K562 (cell line): ENCODE data around the gene JUND. TPM values are rescaled to one million over a fixed set of nuclear protein-coding genes. Genes with fewer than 3 reads are reported as not detected.

ENCODE experiments used
- ATAC-seq: fragments of 200-7000 bp; cut with Tn5 transposase; 3 replicates; pipeline ENCODE4 v1.9.1; 2020; ENCODE audit warnings: moderate library complexity
- BruUV-seq: library from RNA; stranded (reverse); fragments of 400-500 nt; replicated peaks from 2 replicates; lab custom pipeline; 2021; lab: Mats Ljungman, UMichigan
- CTCF ChIA-PET: fragments of 300-600 bp; formaldehyde crosslinking; extraction: SDS; loops from one replicate; lab custom pipeline; 2021; ENCODE audit warnings: low intra/inter-chr PET ratio; lab: Yijun Ruan, JAX
- POLR2A ChIA-PET: fragments of 300-600, 350-650 bp; sonication (Branson Sonifier 250); formaldehyde crosslinking; extraction: SDS; loops from one replicate; lab custom pipeline; 2021; ENCODE audit warnings: antibody characterized with exemption, inconsistent platforms; lab: Yijun Ruan, JAX
- DNase-seq, 4 experiments: peaks; one replicate each; pipeline versions ENCODE4 v3.0.0 to v3.0.0-alpha.2; 2011 to 2018; ENCODE audit warnings: low spot score in 3 of 4, mixed read lengths in 3 of 4; ENCODE audit errors: extremely low read depth in 1 of 4
- FAIRE-seq: peaks from 2 replicates; lab custom pipeline; 2011; peaks lifted over from hg19 to GRCh38; lab: Jason Lieb, UNC
- H2AFZ ChIP-seq: 2 replicates; pipeline ENCODE4 v1.6.0; 2011; ENCODE audit warnings: low read depth, low read length, control low read depth, inconsistent platforms
- H3K27ac ChIP-seq: fragments of 200-600 bp; 3 replicates; pipeline ENCODE4 v1.8.0; 2011; ENCODE audit warnings: low read depth, mild to moderate bottlenecking, control low read depth, inconsistent platforms, low read length, moderate library complexity, mixed read lengths; ENCODE audit errors: extremely low read depth
- H3K27me3 ChIP-seq, 2 experiments: fragments of 300-600 bp in 1 of 2; 2 replicates in 1 of 2; 3 replicates in 1 of 2; pipeline versions ENCODE4 v1.6.0 to v1.8.0; 2011; ENCODE audit warnings: inconsistent platforms in 2 of 2, low read length in 2 of 2, mild to moderate bottlenecking in 1 of 2, mixed read lengths in 1 of 2, moderate library complexity in 1 of 2; ENCODE audit not compliant: control insufficient read depth in 2 of 2, insufficient read depth in 2 of 2
- H3K36me3 ChIP-seq: fragments of 300-600 bp; 3 replicates; pipeline ENCODE4 v1.8.0; 2011; ENCODE audit warnings: mild to moderate bottlenecking, low read length, inconsistent platforms; ENCODE audit not compliant: control insufficient read depth, insufficient read depth
- H3K4me1 ChIP-seq, 2 experiments: fragments of 200-600 bp in 1 of 2; replicated peaks in 1 of 2; 2 replicates in 1 of 2; 3 replicates in 1 of 2; pipeline versions ENCODE4 v1.5.1 to v1.8.0; 2011; ENCODE audit warnings: inconsistent platforms in 2 of 2, low read length in 2 of 2, mild to moderate bottlenecking in 1 of 2, mixed read lengths in 1 of 2, moderate library complexity in 1 of 2; ENCODE audit not compliant: control insufficient read depth in 2 of 2, insufficient read depth in 2 of 2
- H3K4me2 ChIP-seq: 2 replicates; pipeline ENCODE4 v1.6.1; 2011; ENCODE audit warnings: low read length, control low read depth, inconsistent platforms, mixed read lengths; ENCODE audit not compliant: insufficient read depth
- H3K4me3 ChIP-seq: fragments of 200-600 bp; sonication (generic), shearing (Covaris generic); 2 replicates; pipeline ENCODE4 v1.5.1; 2016; ENCODE audit warnings: control low read depth, inconsistent platforms
- H3K79me2 ChIP-seq: fragments of 200-600 bp; 3 replicates; pipeline ENCODE4 v1.8.0; 2011; ENCODE audit warnings: low read length, inconsistent platforms; ENCODE audit not compliant: control insufficient read depth, insufficient read depth
- H3K9ac ChIP-seq, 2 experiments: 2 replicates each; pipeline versions ENCODE4 v1.6.0 to v1.6.1; 2011; ENCODE audit warnings: low read depth in 2 of 2, low read length in 2 of 2, control low read depth in 1 of 2, inconsistent platforms in 1 of 2, mild to moderate bottlenecking in 1 of 2, mixed read lengths in 1 of 2; ENCODE audit not compliant: insufficient read depth in 1 of 2
- H3K9me1 ChIP-seq: one replicate; pipeline ENCODE4 v1.6.0; 2011; ENCODE audit warnings: inconsistent platforms, mild to moderate bottlenecking, low read length, moderate library complexity; ENCODE audit not compliant: control insufficient read depth, insufficient read depth
- H3K9me3 ChIP-seq: replicated peaks from 2 replicates; pipeline ENCODE4 v1.5.1; 2011; ENCODE audit warnings: low read depth, low read length, inconsistent platforms; ENCODE audit not compliant: control insufficient read depth, insufficient read depth
- H4K20me1 ChIP-seq: replicated peaks from 2 replicates; pipeline ENCODE4 v1.6.1; 2011; ENCODE audit warnings: low read length, inconsistent platforms, mixed read lengths; ENCODE audit not compliant: control insufficient read depth, insufficient read depth
- ADNP ChIP-seq: fragments of 200-800 bp; sonication (Bioruptor generic); IDR thresholded peaks from 2 replicates; pipeline ENCODE4 v1.6.1; 2016; ENCODE audit warnings: missing genetic modification characterization, missing compliant biosample characterization
- BRD9 ChIP-seq: fragments of 450-650 bp; IDR thresholded peaks from 2 replicates; pipeline ENCODE4 v1.6.1; 2018; ENCODE audit warnings: low read depth; ENCODE audit not compliant: partially characterized antibody
- HNRNPH1 ChIP-seq: fragments of 200-400 bp; formaldehyde crosslinking; optimal IDR thresholded peaks from 2 replicates; pipeline ENCODE3; 2017; ENCODE audit warnings: low read depth, mild to moderate bottlenecking, low read length, moderate library complexity
- POLR2AphosphoS2 ChIP-seq: IDR thresholded peaks from 2 replicates; pipeline ENCODE4 v1.6.1; 2012; ENCODE audit warnings: low read length, improper control_type of control experiment
- RBFOX2 ChIP-seq: fragments of 200-400 bp; formaldehyde crosslinking; IDR thresholded peaks from 2 replicates; pipeline ENCODE4 v1.6.1; 2017; ENCODE audit warnings: low read depth, mild to moderate bottlenecking, low read length, moderate library complexity
- RCOR1 ChIP-seq, 2 experiments: IDR thresholded peaks; 2 replicates each; pipeline ENCODE4 v1.6.1; 2012; ENCODE audit warnings: low read depth in 2 of 2, low read length in 2 of 2, borderline replicate concordance in 1 of 2, improper control_type of control experiment in 1 of 2
- SP1 ChIP-seq: sonication (generic); formaldehyde crosslinking; IDR thresholded peaks from 2 replicates; pipeline ENCODE4 v1.8.1; 2022; ENCODE audit warnings: mild to moderate bottlenecking, missing genetic modification reagents
- WGBS: fragments of 100-300 bp; shearing (Covaris generic); methylation state at CpG from one replicate; pipeline ENCODE4 v1.1.6; 2016; ENCODE audit warnings: low coverage, mixed read lengths; ENCODE audit not compliant: insufficient coverage; ENCODE audit errors: missing lambda C conversion rate; 5-methylcytosine and 5-hydroxymethylcytosine counted together
- in situ Hi-C: fragments of 300-500 bp; cut with MboI; formaldehyde crosslinking; loops from 4 replicates; pipeline ENCODE4 v1.15.0; 2018; ENCODE audit warnings: inconsistent platforms, mixed read lengths
- intact Hi-C: fragments of 100-400 bp; cut with micrococcal nuclease; formaldehyde crosslinking; loops from 2 replicates; pipeline ENCODE4 v1.14.2; 2022
- polyA plus RNA-seq, 8 experiments: library from polyadenylated mRNA; depleted of rRNA in 4 of 8; stranded (reverse) in 5 of 8; unstranded in 3 of 8; fragments of >200 nt; fragmentation: Nextera tagmentation in 2 of 8; fragmentation: Illumina TruSeq in 1 of 8; extraction: Ambion mirVana in 2 of 8; extraction: Trizol in 1 of 8; gene quantifications; 2 replicates each; pipeline versions ENCODE4 v1.2.1 to v1.2.3, GENCODE V29; 2011 to 2014; ENCODE audit warnings: inconsistent platforms in 1 of 8, missing spikeins in 1 of 8
- total RNA-seq, 7 experiments: library from RNA; depleted of rRNA in 6 of 7; stranded (reverse); fragments of >200 nt in 6 of 7; fragmentation: Illumina TruSeq in 2 of 7; extraction: Trizol in 2 of 7; gene quantifications; 2 replicates each; pipeline versions ENCODE4 v1.2.1 to v1.2.3, GENCODE V29; 2011 to 2021; ENCODE audit warnings: low replicate concordance in 1 of 7
- TF ChIP-seq, protein P1 (sequence below): fragments of 450-650 bp; IDR thresholded peaks from 2 replicates; pipeline ENCODE4 v1.6.1; 2018; ENCODE audit not compliant: partially characterized antibody
- TF ChIP-seq, protein P2 (sequence below): sonication (generic); formaldehyde crosslinking; IDR thresholded peaks from 2 replicates; pipeline ENCODE4 v1.8.1; 2022; ENCODE audit warnings: missing genetic modification reagents
- TF ChIP-seq, protein P3 (sequence below): sonication (generic); formaldehyde crosslinking; IDR thresholded peaks from 2 replicates; pipeline ENCODE4 v1.8.1; 2023; ENCODE audit warnings: mild to moderate bottlenecking, missing genetic modification reagents

The JUND gene
- total and polyA plus RNA-seq, 9 of the 15 experiments (the other 6 are each of a cell fraction or from before 2014, with no cell fraction given), result 6.4 to 286 (median 42.3) TPM

DNA sequence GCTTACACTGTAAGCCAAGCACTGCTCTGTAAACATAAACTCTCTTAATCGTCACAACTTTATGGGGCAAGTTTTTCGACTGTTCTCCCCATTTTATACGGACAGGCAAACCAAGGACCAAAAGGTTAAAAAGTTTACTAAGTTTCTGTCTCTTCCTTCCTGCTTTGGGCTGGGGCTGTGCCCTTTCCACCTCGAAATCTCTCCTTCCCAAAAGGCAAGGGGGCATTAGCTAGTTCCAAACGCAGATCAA, 2.2 kb downstream of the JUND start (continued):
- TF ChIP-seq, protein P1, sequence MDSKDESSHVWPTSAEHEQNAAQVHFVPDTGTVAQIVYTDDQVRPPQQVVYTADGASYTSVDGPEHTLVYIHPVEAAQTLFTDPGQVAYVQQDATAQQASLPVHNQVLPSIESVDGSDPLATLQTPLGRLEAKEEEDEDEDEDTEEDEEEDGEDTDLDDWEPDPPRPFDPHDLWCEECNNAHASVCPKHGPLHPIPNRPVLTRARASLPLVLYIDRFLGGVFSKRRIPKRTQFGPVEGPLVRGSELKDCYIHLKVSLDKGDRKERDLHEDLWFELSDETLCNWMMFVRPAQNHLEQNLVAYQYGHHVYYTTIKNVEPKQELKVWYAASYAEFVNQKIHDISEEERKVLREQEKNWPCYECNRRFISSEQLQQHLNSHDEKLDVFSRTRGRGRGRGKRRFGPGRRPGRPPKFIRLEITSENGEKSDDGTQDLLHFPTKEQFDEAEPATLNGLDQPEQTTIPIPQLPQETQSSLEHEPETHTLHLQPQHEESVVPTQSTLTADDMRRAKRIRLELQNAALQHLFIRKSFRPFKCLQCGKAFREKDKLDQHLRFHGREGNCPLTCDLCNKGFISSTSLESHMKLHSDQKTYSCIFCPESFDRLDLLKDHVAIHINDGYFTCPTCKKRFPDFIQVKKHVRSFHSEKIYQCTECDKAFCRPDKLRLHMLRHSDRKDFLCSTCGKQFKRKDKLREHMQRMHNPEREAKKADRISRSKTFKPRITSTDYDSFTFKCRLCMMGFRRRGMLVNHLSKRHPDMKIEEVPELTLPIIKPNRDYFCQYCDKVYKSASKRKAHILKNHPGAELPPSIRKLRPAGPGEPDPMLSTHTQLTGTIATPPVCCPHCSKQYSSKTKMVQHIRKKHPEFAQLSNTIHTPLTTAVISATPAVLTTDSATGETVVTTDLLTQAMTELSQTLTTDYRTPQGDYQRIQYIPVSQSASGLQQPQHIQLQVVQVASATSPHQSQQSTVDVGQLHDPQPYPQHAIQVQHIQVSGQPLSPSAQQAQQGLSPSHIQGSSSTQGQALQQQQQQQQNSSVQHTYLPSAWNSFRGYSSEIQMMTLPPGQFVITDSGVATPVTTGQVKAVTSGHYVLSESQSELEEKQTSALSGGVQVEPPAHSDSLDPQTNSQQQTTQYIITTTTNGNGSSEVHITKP, result no peak
- TF ChIP-seq, protein P2, sequence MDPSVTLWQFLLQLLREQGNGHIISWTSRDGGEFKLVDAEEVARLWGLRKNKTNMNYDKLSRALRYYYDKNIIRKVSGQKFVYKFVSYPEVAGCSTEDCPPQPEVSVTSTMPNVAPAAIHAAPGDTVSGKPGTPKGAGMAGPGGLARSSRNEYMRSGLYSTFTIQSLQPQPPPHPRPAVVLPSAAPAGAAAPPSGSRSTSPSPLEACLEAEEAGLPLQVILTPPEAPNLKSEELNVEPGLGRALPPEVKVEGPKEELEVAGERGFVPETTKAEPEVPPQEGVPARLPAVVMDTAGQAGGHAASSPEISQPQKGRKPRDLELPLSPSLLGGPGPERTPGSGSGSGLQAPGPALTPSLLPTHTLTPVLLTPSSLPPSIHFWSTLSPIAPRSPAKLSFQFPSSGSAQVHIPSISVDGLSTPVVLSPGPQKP (CRISPR knock-in tag), result no peak

DNA sequence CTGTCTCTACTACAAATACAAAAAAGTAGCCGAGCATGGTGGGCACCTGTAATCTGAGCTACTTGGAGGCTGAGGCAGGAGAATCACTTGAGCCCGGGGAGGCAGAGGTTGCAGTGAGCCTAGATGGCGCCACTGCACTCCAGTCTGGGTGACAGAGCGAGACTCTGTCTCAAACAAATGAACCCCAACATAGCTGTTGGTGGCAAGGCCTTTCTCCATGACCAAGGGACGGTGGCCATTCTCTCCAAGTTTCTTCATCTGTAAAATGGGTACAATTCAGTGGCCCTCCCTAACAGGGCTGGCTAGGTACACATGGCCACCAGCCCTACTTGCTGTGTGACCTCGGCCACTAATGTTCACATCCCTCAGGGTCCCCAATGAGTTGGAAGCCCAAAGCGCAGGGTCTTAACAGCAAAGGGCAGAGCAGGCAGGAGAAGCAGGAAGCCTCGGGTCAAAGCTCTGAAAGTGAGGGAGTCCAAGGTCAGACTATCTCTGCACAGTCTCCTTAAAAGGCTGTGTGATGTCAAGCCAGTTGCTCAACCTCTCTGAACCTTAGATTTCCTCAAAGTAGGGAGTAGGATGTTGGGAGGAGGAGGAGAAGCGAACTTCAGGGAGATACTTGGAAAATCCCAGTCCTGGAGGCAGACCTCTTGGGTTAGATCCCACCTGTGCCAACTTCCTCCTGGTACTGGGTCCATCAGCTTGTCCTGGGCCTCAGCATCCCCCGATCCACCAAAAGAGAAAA, 2.7 kb downstream of the JUND start:
- Histone ChIP-seq H3K4me1 (peaks cover 27 to 69% of the 10 kb centered on the region in 2 experiments), H3K9me1 (peaks cover 15% of the 10 kb centered on the region), H3K9ac (peak overlapping the region; percentile 99 to 100), H2AFZ (no peak overlapping the region), H3K4me3 (peak overlapping the region; percentile 100), H3K36me3 (peaks cover 21% of the 10 kb centered on the region), H3K27me3 (no peaks in the 10 kb centered on the region), H3K27ac (peak overlapping the region; percentile 99), H3K4me2 (peak overlapping the region; percentile 99), H4K20me1 (peaks cover 26% of the 10 kb centered on the region), H3K9me3 (no peaks in the 10 kb centered on the region), H3K79me2 (peaks cover 47% of the 10 kb centered on the region)
- CTCF ChIA-PET, result interaction anchor here (0.6 to 2.2 kb wide), 4 partner anchors 25 to 79 kb away, joined by 3 to 11 read pairs (median 5); no protein-coding TSS in a partner anchor
- intact Hi-C loops, result loop anchor here (1.0 kb wide), 1 partner anchor 45 kb away; the partner anchor contains the start of gene LSM4
- WGBS, result 42% methylated on average over 10 of the region's 10 CpGs
- POLR2A ChIA-PET, result interaction anchor here (0.5 to 8.5 kb wide), 52 partner anchors 10 to 413 kb away, joined by 3 to 122 read pairs (median 5); partner anchors contain the start of genes GDF15, LSM4, MPV17L2 and PGPEP1
- no peak for ATAC-seq
- in situ Hi-C loops, result loop anchor here (5.0 kb wide), 1 partner anchor 44 kb away; the partner anchor contains the start of gene LSM4
- DNase-seq, result peak in 2 of 4 experiments; percentile 29 to 49
- BruUV-seq, result no TSS peak
- no peak for FAIRE-seq
- TF ChIP-seq ADNP (tag) (peak; percentile 79), POLR2AphosphoS2 (peak; percentile 49), RCOR1 (IDR thresholded peaks at IDR 0.05; ENCODE audit: borderline replicate concordance in 1 of 2, low read depth in 2 of 2, low read length in 2 of 2) (peak in 1 of 2 experiments; percentile 16; a peak in 1 of 4 replicates), BRD9 (peak; percentile 90), RBFOX2 (peak; percentile 40), SP1 (CRISPR knock-in tag) (peak; percentile 38), HNRNPH1 (no peak)
- TF ChIP-seq, protein P3, sequence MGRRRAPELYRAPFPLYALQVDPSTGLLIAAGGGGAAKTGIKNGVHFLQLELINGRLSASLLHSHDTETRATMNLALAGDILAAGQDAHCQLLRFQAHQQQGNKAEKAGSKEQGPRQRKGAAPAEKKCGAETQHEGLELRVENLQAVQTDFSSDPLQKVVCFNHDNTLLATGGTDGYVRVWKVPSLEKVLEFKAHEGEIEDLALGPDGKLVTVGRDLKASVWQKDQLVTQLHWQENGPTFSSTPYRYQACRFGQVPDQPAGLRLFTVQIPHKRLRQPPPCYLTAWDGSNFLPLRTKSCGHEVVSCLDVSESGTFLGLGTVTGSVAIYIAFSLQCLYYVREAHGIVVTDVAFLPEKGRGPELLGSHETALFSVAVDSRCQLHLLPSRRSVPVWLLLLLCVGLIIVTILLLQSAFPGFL, result 0 out of 2 replicates have a peak, but pooled peaks have one; percentile 78
